HUDEP-2 (cell line): ENCODE results near the gene MBP.
"Not testable (repeated sequence)": the region's sequence is repeated elsewhere in the genome, so short reads cannot be mapped to it uniquely, and the experiment has no call there.

Experiments
- DNase-seq, 76 experiments: peaks; one replicate each; lab custom pipeline; 2025; ENCODE audit not compliant: unreplicated experiment in 76 of 76; lab: John Stamatoyannopoulos, UW

MBP gene

DNA sequence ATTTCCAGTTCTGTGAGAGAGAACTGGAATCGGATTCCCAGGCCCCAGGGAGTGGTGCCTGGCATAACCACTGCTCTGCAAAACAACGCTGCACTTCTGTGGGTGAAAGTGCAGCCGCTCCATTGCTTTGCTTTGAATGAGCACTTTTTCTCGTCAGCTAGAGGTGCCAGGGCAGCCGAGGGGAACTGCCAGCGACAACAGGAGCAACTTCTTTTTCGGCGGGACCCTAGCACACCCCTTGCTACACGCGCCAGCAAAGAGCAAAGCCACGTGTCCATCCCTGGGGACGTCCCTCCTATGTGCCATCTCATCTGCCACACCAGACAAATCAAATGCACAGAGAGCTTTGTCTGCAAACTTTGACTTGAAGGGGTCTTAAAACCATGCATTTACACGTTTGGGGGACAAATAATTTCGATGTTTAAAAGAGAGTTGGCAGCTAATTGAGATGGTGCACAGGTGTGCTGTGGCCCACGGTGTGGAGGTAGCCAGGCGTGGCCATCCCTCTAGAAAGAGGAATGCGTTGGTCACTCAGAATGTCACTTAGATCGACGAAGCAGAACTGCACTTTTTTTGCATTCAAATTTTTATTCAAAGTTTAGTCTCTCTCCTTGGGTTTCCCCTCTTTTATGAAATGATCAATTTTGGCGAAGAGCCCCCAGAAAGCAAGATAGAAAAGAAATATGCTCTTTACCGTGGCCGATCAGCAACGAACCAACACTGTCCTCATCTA lies 151.8 kb downstream of the MBP start:
- DNase-seq = no peak

DNA sequence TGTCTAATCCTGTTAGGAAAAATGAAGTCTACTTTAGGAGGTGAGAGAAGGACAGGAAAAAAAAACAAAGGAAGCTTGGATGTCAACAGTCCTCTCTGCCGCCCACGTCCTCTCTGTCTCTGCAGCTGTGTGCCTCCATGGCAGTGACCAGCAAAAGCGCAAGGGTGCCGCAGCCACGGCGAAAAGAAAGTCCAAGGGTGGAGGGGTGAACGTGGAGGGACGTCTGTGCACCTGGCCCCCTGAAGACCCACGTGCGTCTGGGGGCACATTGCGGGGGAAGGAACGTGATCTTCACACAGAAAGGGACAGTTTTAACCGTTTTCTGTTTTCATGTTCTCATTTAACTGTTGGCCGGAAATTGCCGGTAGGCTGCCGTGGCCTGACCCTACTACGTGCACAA lies 152.7 kb downstream of the MBP start:
- no peak for DNase-seq

DNA sequence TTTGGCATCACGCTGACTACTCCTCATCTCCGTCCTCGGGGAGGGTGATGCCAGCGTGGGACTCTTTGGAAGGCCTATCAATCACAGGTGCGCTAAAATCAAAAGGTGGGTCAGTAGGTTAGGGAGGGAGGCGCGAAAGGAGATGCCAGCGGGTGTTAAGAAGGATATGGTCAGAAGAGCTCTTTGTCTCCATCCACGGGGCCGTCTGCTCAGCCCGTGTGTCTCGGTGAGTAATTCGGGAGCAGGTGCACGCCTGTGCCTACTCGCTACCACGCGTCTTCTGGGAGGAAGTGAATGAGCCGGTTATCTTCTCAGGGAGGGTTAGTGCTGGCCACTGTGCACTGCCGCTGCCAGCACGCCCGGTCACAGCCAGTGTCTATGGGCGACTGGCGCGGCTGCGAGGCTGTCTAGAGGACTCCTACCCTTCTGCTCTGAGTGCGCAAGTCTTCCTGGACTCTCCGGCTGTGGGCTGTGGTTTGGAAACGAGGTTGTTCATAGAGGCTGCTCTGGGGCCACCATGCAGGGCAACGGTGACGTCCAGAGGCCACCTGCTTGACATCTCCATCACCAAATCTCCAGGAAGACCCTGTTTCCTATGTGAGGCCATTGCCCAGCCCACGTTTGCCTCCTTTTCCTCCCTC lies 153.4 kb downstream of the MBP start:
- no peak for DNase-seq

DNA sequence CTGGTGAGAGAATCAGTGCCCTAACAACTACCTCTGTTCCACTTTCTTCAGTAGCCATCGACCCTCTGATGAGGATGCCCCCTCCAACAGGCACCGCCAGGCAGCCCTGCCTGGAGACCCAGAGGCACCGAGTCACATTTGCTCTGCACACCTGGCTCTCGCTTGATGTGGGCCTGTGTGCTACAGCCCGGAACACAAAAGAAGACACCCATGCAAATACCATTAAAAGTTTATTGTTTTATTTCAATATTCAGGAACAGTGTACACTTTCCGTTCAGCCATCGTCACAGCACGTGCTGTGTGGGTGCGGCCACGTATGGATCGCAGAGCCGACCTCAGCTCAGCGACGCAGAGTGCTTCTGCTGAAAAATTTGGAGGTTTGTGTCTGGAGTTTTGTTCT lies 154.0 kb downstream of the MBP start:
- no peak for DNase-seq

DNA sequence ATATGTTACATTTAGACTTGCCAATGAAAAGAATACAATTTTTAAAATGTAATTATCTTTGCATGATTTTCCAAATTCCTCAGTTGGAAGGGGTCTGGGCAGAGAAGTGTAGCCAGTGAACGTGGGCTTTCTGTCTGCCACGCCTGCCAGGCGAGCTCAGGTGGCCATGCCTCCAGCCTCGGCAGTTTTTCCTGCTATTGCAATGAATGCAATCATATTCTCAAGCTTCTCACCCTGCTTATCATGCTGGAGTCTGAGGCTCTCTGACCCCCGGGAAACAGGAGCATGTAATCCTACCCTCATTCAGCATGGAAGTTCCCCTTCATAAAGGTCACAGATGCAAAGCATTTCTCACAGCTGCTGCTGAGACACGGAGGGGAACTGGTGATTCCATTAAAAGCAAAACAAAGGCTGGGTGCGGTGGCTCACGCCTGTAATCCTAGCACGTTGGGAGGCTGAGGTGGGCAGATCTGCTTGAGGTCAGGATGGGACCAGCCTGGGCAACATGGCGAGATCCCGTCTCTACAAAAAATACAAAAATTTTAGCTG lies 154.8 kb downstream of the MBP start:
- no peak for DNase-seq

DNA sequence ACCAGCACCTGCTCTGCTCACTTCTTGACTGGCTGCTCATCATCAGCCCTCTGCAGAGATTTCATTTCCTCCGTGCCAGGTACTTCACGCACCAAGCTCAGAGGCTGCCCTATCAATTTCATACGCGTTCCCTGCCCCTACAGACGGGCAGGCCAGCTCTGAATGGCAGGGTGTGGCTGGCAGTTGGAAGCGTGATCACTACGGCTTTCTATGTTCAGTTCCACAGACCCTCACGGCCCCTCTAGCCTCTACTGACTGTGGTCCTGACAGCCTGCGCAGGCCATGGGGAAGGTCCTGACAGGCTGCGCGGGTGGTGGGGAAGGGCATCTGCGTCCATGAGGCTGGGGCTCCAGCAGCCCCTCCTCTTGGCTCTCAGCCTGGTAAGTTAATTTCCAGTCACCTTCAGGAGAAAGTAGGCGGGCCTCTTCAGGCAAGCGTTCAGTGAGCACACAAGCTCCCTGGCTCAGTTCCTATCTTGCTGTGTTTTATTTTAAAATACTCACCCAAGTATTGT lies 155.4 kb downstream of the MBP start:
- peak in 9 of 76 experiments; percentile 1 to 63 (median 26) for DNase-seq

DNA sequence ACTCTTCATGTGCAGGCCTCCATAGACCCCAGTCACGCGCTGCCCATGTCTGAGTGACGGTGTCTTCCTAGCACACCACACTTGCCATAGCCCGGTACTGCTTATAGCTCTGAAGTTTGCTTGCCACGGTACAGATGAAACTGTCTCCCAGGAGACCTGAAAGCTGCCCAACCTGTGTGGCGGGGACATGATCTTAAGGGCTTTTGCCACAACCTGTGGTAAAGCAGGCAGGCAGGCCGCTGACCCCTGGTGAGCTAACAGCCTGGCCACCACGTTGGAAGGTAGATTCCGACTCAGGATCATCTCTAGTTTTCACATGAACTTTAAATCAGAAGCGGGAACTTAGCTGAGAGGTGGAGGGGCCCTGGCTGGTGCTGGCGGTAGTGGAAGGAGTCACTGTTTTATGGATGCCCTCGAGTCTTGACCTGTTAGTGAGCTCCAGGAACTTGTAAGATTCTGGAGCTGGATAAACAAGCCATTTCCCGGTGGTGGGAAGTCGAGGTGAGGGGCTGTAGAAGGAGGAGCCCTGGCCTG lies 156.9 kb downstream of the MBP start:
- no peak for DNase-seq

DNA sequence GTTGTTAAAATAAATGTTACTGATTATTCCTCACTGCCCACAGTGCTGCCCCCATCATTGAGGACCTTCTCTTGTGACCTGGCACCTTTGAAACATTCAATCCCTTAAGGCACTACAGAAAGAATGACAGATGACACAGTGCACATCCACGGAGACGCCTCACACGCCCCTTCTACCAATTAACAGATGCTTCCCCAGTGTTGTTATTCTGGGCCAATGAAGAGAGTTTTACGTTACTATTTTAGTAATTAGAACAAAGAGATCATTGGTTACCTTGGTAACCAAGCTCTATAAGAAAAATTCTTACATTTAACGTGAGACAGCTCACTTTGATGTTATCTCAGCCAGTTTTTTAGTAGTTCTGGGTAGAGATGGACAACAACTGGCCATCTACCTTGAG lies 158.2 kb downstream of the MBP start:
- DNase-seq = no peak

DNA sequence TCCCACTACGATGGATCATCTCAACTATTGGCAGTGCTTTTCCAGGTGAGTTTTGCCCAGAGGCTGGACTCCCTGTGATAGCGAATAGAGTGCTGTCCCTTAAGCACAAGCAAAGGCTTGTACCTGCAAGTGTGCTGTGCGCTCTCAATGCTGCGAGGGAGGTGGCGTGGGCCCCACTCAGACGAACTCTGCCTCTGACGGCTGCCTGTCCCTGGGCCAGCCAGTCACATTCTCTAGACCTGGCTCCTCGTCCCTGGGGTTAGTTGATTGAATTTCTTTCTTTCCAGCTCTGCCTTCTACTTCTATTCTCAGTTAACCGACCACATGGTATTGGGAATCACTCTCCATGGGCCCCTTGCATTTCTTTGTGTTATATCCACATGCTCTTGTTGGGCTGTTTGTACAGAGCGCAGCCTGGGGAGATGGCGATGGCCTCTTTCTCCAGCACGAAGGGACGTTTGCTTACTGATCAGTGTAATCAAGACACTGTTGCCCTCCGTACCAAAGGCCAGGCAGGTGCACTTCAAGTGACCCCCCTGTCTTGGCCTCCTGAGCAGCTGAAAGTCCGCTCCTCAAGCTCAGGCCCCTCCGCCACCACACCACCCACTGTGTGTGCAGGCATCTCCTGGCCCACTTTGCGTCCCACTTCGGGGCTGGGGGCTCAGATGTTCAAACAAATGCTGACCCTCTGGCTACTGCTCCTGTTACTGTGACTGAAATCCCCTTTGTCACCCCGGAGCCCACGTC lies 158.9 kb downstream of the MBP start:
- no peak for DNase-seq

DNA sequence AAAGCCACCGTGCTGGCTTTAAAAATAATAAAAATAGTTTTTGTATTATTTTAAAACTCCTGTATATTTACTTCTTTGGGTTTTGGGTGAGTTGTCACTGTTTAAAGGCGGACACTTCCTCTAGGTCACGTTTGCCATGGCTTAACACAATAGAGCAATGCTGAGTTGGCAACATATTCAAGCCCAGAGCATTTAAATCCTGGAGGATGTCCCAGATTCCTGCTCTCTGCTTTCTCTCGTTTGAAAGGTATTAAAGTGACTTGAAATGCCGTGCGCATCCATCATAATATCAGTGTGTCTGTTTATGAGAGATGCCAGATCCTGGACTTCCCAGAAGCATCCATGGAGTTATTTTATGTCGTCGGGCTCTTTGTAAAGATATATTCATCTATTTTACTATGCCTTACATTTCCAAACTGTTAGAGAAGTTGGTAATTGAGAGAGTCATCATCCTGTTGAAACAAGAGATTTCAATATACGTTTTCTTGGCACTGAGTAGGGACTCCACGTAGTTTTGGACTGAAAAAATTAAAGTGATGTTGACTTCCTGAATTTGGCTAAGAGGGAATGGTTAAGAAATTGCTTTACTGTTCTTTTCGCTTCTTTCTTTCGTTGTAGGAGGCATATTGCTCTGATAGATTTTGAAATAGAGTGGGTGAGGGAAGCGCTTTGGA lies 159.6 kb downstream of the MBP start:
- no peak for DNase-seq

DNA sequence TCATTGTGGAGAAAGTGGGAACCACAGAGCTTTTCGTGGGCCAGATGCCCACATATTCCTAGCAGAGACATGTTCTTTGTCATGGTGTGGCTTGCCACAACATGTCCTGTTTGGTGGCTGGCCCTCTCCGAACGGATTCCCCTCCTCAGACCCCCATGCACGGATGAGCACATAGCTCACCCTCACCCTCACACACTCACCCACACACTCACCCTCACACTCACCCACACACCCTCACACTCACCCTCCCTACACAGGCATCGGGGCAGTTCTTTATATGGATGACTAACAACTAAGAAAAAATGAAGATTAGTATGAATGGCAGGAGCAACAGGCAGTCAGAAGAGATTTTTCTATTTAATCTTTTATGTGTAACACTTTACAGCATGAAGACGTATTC lies 160.3 kb downstream of the MBP start:
- DNase-seq = no peak

DNA sequence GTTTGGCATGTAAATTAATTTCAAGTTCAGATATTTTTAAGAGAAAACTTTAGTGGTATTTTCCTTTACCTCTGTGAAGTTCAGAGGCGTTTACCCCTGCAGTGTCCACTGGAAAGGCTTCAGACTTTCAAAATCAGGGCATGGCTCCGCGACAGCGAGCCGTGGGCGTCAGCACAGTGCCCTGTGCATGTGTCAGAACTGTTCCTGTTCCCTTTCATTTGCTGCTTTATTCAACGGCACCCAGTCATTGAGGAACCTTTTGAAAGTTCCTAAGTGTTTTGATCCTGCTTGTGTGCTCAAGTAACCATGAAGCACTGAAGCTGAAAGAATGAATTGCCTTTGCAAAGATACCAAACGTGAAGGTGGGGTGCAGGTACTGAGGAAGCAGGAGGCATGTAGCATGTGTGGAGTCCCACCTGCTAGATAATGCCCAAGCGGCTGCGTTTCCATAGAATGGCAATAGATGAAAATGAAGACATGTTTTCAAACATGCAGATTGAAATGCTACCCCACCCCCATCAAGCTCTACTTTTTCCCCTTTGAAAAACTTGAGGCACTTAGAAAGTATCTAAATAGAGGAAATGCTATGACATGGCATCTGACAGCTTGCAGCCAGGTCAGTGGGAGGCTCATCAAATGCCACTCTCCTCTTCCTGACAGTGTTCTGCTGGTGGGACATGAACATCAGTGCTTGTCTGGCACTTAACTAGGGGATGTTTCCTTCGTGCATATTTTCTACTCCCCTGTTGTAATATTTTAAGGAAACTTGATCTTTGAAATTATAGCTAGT lies 161.6 kb downstream of the MBP start:
- DNase-seq = no peak

DNA sequence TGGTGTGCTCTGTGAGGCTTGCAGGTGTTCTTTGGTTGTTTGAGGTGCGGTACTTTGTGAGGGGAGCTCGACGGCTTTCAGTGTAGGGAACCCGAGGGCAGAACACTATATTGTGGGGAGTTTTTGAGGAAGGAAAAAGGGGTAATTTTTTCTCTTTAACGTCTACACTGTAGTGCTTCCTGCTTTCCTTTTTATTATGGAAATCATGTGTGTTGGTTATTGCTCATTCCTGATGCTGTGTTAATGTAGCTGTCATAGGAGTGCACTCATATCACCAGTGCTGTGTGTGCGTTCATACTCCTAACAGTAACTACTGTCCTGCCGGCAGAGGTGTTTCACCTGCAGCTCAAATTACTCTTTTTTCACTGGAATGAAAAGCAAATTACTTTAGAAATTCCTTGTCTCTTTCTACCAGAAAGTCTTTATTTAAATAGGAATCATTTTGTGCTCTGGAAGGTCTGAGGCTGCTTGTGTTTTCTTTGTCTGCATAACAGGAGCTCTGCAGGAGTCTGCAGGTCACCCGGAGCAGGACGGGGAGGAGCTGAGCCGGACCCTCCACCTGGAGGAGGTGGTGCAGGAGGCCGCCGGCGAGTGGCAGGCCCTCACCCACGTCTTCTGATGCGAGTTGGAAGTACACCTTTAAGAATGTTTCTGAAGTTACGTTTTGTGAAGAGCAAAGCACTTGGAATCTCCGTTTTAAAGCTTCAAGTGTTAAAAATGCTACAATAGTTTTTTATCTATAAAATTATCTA lies 164.7 kb downstream of the MBP start:
- DNase-seq = no peak

DNA sequence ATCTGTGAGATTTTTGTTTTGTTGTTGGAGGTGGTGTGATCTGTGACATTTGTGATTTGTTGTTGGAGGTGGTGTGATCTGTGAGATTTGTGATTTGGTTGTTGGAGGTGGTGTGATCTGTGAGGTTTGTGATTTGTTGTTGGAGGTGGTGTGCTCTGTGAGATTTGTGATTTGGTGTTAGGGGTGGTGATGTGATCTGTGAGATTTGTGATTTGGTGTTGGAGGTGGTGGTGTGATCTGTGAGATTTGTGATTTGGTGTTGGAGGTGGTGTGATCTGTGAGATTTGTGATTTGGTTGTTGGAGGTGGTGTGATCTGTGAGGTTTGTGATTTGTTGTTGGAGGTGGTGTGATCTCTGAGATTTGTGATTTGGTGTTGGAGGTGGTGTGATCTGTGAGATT lies 165.3 kb downstream of the MBP start:
- DNase-seq = not testable (repeated sequence)

DNA sequence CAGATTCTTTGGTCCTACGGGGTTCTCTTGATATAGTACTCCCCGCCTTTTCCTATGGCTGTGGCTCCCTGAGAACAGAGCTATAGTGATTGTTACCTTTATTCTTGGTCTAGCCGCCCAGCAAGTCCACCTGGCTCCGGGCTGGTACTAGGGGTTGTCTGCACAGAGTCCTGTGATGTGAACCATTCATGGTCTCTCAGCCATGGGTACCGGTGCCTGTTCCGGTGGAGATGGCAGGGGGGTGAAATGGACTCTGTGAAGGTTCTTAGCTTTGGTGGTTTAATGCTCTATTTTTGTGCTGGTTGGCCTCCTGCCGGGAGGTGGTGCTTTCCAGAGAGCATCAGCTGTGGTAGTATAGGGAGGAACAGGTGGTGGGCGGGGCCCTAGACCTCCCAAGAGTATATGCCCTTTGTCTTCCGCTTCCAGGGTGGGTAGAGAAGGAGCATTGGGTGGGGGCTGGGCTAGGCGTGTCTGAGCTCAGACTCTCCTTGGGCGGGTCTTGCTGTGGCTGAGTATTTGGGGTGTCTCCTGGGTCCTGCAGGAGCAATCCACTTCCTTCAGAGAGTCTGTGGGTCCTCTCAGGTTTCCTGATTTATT lies 166.9 kb downstream of the MBP start:
- DNase-seq = not testable (repeated sequence)

DNA sequence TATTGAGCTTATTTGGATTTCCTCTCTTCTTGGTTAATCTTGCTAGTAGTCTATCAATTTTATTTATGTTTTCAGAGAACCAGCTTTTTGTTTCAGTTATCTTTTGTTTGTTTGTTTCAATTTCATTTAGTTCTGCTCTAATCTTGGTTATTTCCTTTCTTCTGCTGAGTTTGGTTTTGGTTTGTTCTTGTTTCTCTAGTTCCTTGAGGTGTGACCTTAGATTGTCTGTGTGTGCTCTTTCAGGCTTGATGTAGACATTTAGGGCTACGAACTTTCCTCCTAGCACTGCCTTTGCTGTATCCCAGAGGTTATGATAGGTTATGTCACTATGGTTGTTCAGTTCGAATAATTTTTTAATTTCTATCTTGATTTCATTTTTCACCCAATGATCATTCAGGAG lies 168.6 kb downstream of the MBP start:
- DNase-seq = no peak

DNA sequence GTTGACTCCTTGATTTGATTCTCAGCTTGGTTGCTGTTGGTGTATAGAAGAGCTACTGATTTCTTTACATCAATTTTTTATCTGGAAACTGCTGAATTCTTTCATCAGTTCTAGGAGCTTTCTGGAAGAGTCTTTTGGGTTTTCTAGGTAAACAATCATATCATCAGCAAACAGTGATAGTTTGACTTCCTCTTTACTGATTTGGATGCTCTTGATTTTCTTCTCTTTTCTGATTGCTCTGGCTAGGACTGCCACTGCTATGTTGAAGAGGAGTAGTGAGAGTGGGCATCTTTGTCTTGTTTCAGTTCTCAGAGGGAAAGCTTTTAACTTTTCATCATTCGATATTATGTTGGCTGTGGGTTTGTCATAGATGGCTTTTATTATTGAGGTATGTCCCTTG lies 169.7 kb downstream of the MBP start:
- no peak for DNase-seq

DNA sequence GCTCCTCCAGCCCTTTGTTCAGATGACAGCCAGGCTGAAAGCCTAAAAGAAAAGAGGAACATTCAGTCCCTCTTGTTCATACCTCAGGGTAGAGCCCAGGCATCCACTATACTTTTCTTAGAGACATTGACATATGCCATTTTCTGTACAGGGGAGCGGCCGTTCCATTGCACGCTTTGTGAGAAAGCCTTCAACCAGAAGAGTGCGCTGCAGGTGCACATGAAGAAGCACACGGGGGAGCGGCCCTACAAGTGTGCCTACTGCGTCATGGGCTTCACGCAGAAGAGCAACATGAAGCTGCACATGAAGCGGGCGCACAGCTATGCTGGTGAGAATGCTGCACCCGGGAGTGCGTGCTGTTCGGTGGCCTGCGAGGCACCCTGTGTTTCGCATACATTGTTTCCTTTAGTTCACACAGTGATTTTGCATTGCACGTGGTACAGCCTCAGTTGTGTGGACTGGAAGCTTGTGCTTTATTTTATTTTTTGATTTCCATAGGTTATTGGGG lies 172.0 kb downstream of the MBP start:
- no peak for DNase-seq

DNA sequence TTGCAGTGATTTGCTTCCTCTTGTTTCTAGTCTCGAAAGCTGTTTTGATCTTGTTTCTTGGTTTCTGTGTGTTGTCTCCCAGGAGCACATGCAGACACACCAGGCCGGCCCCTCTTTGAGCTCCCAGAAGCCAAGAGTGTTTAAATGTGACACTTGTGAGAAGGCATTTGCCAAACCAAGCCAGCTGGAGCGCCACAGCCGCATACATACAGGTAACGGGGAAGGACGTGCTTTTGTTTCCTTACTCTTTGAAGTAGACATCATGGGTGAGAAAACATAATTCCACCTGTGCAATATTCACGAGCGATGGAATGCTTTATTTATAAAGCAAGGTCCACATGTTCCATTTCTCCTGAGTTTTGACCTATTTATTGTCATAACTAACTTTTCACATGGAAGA lies 173.0 kb downstream of the MBP start:
- no peak for DNase-seq
